A549 (cell line): ENCODE results near the gene PPP3CB.

Experiments used
- CHD4 ChIP-seq: fragments of 200-600 bp; sonication (generic); IDR thresholded peaks from 2 replicates; pipeline ENCODE4 v1.6.1; 2016; ENCODE audit warnings: antibody characterized with exemption, mild to moderate bottlenecking, borderline replicate concordance
- CTCF ChIP-seq: fragments of >200 bp; sonication (Bioruptor Twin); formaldehyde crosslinking; IDR thresholded peaks from 3 replicates; pipeline ENCODE4 v1.5.1; 2016
- HOXA7 ChIP-seq: fragments of 250-450 bp; sonication (Bioruptor Pico); IDR thresholded peaks from 2 replicates; pipeline ENCODE4 v1.5.0; 2020; ENCODE audit warnings: mild to moderate bottlenecking, moderate library complexity
- RNF2 ChIP-seq: fragments of 200-600 bp; sonication (generic); IDR thresholded peaks from 2 replicates; pipeline ENCODE4 v1.6.1; 2016; ENCODE audit warnings: low read depth, mild to moderate bottlenecking, antibody characterized with exemption, moderate library complexity, borderline replicate concordance
- SMC3 ChIP-seq: fragments of >200 bp; sonication (Bioruptor Twin); formaldehyde crosslinking; IDR thresholded peaks from 3 replicates; pipeline ENCODE4 v1.6.1; 2018; ENCODE audit warnings: inconsistent platforms
- ZFP36 ChIP-seq: fragments of 450-650 bp; IDR thresholded peaks from 2 replicates; pipeline ENCODE4 v1.6.1; 2014; ENCODE audit warnings: borderline replicate concordance; ENCODE audit not compliant: partially characterized antibody

DNA sequence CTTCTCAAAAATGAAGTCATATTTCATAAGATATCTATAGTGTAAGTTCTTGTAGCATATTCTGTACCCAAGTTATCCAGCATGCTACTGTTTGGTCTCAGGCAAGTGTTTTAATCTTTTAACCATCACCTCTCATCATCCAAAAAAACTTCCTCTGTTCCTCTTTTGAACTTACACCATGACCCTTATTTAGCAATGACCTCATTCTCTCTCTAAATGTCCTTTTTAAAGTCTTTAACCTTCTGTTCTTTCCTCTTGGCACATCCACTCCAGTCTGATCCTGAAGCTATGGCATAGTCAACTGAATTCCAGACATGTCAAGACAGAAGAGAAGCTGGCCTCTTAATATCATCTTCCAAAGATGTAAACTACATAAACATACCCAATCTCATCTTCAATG lies 26.2 kb downstream of the PPP3CB start:
- TF ChIP-seq CTCF (no peak), CHD4 (no peak), SMC3 (no peak), HOXA7 (no peak), ZFP36 (no peak), RNF2 (no peak)
